ENCODE measurements around the gene SLC6A13. TPM values are rescaled to one million over a fixed set of nuclear protein-coding genes. Genes with fewer than 3 reads are reported as not detected.

SLC6A13 gene
- total and polyA plus RNA-seq, 3 donors from 2014 or later = 3.5 to 12.5 (median 4.7) TPM

DNA sequence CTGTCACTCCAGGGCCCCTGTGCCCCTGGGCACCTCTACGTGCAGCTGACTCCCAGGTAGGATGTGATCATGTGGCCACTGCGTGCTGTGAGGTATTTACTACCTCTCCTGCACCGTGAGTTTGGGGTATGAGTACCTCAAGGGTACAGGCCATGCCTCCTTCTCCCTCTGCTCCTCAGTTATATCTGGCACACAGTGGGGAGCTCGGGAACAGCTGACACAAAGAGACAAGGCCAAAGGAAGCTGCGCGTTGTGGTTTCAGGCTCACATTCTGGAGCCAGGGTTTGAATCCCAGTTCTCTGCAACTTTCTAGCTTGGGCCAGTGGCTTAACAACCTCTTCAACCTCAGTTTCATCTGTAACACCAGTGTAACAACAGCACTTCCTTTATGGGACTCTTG is 40.9 kb downstream of the SLC6A13 start:
- Histone ChIP-seq H3K4me3 (no peak overlapping the region), H3K4me1 (no peaks in the 10 kb centered on the region), H3K27ac (no peak overlapping the region), H3K9me3 (no peaks in the 10 kb centered on the region), H3K27me3 (no peaks in the 10 kb centered on the region), H3K36me3 (ENCODE audit: low read depth, missing control alignments) (no peaks in the 10 kb centered on the region)
- intact Hi-C loops (cut with DNase I; ENCODE audit: low total_unique reads) = no loop called here
- 91 to 93% methylated on average over 6 of the region's 6 CpGs for WGBS, 2 donors
- TF ChIP-seq, protein P1, sequence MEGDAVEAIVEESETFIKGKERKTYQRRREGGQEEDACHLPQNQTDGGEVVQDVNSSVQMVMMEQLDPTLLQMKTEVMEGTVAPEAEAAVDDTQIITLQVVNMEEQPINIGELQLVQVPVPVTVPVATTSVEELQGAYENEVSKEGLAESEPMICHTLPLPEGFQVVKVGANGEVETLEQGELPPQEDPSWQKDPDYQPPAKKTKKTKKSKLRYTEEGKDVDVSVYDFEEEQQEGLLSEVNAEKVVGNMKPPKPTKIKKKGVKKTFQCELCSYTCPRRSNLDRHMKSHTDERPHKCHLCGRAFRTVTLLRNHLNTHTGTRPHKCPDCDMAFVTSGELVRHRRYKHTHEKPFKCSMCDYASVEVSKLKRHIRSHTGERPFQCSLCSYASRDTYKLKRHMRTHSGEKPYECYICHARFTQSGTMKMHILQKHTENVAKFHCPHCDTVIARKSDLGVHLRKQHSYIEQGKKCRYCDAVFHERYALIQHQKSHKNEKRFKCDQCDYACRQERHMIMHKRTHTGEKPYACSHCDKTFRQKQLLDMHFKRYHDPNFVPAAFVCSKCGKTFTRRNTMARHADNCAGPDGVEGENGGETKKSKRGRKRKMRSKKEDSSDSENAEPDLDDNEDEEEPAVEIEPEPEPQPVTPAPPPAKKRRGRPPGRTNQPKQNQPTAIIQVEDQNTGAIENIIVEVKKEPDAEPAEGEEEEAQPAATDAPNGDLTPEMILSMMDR (IDR thresholded peaks at IDR 0.05) = no peak
- no peak for TF ChIP-seq POLR2A (IDR thresholded peaks at IDR 0.05)
- no peak for DNase-seq

DNA sequence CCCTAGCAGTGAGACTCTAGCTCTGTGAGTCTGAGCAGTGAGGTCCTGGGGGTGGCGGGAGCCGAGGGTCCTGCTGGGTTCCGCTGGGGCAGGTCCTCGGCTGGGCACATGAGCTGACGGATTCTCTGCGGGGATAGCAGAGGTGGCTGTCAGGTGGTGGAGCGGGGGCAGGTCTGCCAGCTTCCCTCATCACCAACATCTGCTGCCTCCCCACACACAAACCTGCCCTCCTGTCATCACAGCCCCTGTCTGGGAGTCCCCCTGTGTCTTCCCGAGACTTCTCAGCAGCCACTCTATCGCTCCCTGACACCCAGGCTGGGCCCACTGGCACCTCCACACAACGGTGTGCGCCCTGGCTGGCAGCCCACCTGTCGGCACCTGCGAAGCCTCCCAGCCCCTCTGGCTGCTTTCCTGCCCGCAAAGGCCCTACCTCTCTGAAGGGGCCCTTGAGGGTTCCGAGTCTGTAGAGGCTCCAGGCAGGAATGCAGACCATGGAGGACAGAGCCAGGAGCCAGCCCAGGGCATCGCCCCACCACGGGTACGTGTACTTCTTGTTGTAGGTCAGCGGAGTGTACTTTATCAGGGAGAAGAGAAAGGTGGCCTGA is 41.6 kb downstream of the SLC6A13 start:
- DNase-seq = no peak
- TF ChIP-seq POLR2A (IDR thresholded peaks at IDR 0.05) = no peak
- TF ChIP-seq, protein P1 (IDR thresholded peaks at IDR 0.05) = no peak
- Histone ChIP-seq H3K36me3 (ENCODE audit: low read depth, missing control alignments) (no peaks in the 10 kb centered on the region), H3K27ac (no peak overlapping the region), H3K4me1 (no peaks in the 10 kb centered on the region), H3K9me3 (no peaks in the 10 kb centered on the region), H3K27me3 (no peaks in the 10 kb centered on the region), H3K4me3 (no peak overlapping the region)
- 89 to 92% methylated on average over 5 to 19 of the region's 19 CpGs for WGBS, 2 donors
- intact Hi-C loops (cut with DNase I; ENCODE audit: low total_unique reads) = no loop called here

DNA sequence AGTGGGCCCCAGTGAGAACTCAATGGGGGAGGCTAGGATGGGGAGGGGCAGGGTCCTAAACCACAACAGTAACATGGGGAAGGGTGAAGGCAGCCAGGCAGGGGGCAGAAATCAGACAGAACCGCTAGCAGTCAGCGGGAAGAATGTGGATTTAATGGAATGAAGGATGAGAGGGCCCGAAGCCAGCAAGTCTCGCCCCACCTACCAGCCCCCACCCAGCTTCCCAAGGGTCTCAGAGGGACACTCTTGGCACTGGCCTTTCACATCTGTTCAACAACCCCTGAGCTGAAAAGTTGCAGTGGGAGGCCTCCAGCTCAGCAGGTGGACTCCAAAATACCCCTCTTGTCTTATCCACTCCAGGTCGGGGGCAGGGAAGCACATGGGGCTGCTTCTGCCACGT is 42.1 kb downstream of the SLC6A13 start:
- DNase-seq = no peak
- no peak overlapping the region for H3K4me3 ChIP-seq
- no peaks in the 10 kb centered on the region for H3K27me3 ChIP-seq
- H3K9me3 ChIP-seq = no peaks in the 10 kb centered on the region
- intact Hi-C loops (cut with DNase I; ENCODE audit: low total_unique reads) = no loop called here
- no peaks in the 10 kb centered on the region for H3K36me3 ChIP-seq (ENCODE audit: low read depth, missing control alignments)
- 72 to 92% methylated on average over 5 to 6 of the region's 6 CpGs for WGBS, 2 donors
- H3K27ac ChIP-seq = no peak overlapping the region
- no peak for TF ChIP-seq POLR2A (IDR thresholded peaks at IDR 0.05)
- TF ChIP-seq, protein P1 (IDR thresholded peaks at IDR 0.05) = no peak
- no peaks in the 10 kb centered on the region for H3K4me1 ChIP-seq

DNA sequence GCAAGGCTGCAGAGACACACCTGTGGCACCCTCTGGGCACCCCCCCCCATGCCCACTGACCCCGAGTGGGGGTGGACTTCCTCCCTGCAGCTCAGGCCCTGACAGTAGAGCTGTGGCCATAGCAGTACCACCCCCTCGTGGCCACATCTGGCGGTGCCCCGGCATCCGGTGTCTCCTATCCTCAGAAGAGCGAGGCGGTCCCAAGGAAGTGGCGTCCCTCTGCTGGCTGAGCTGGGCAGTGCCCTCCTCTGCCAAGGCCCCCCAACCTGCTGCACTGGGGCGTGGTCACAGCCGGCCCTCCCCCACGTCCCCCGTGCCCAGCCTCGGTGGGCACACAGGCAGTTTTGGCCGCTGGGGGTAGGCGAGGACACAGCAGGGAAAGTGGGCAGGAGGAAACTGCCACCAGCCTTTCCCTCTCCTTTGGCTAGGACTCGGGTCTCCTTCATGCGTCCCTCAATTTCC is 42.7 kb downstream of the SLC6A13 start:
- Histone ChIP-seq H3K36me3 (ENCODE audit: low read depth, missing control alignments) (no peaks in the 10 kb centered on the region), H3K27ac (no peak overlapping the region), H3K4me3 (no peak overlapping the region), H3K27me3 (no peaks in the 10 kb centered on the region), H3K4me1 (no peaks in the 10 kb centered on the region), H3K9me3 (no peaks in the 10 kb centered on the region)
- 56 to 68% methylated on average over 10 to 17 of the region's 17 CpGs for WGBS, 2 donors
- intact Hi-C loops (cut with DNase I; ENCODE audit: low total_unique reads) = no loop called here
- no peak for TF ChIP-seq POLR2A (IDR thresholded peaks at IDR 0.05)
- TF ChIP-seq, protein P1 (IDR thresholded peaks at IDR 0.05) = peak; percentile 71 to 84 (median 76)
- DNase-seq = peak; percentile 91
